BJ (cell line): ENCODE results near the gene STON2. TPM values are rescaled to one million over a fixed set of nuclear protein-coding genes. Genes with fewer than 3 reads are reported as not detected.

Experiments
- CTCF ChIA-PET: fragments of 350-600 bp; formaldehyde crosslinking; extraction: SDS; loops from one replicate; lab custom pipeline; 2021; ENCODE audit warnings: antibody characterized with exemption, inconsistent platforms; lab: Yijun Ruan, JAX
- POLR2A ChIA-PET: fragments of 300-600 bp; sonication (Branson Sonifier 250); formaldehyde crosslinking; extraction: SDS; loops from one replicate; lab custom pipeline; 2021; ENCODE audit warnings: antibody characterized with exemption; lab: Charles Lee
- DNase-seq: peaks from one replicate; pipeline ENCODE4 v3.0.0-alpha.2; 2011; ENCODE audit warnings: low read depth
- H3K27me3 ChIP-seq: 2 replicates; pipeline ENCODE4 v1.6.0; 2011; ENCODE audit warnings: low read length; ENCODE audit not compliant: control insufficient read depth, insufficient read depth
- H3K36me3 ChIP-seq: 2 replicates; pipeline ENCODE4 v1.5.1; 2011; ENCODE audit warnings: low read length; ENCODE audit not compliant: control insufficient read depth, insufficient read depth
- H3K4me3 ChIP-seq: 2 replicates; pipeline ENCODE4 v1.5.1; 2011; ENCODE audit warnings: low read depth, mild to moderate bottlenecking, control low read depth, low read length
- CTCF ChIP-seq: IDR thresholded peaks from 2 replicates; pipeline ENCODE4 v1.5.1; 2011; ENCODE audit warnings: low read depth, mild to moderate bottlenecking, control low read depth, inconsistent platforms, low read length, moderate library complexity; ENCODE audit not compliant: insufficient read depth
- polyA plus RNA-seq: library from polyadenylated mRNA; depleted of rRNA; stranded (reverse); fragments of >200 nt; gene quantifications from 2 replicates; pipeline ENCODE4 v1.2.3, GENCODE V29; 2011

STON2 gene
- polyA plus RNA-seq, 1 experiment, result not detected

GRCh38 chr14:81435391-81436295, 35.5 kb upstream of the STON2 start:
- no peak for DNase-seq
- Histone ChIP-seq H3K36me3 (no peaks in the 10 kb centered on the region), H3K27me3 (peaks cover 32% of the 10 kb centered on the region), H3K4me3 (no peak overlapping the region)
- CTCF ChIA-PET, result interaction anchor here (0.5 to 1.5 kb wide), 3 partner anchors 11 to 61 kb away, joined by 3 to 6 read pairs (median 4); no protein-coding TSS in a partner anchor
- POLR2A ChIA-PET, result interaction anchor here (0.5 to 0.7 kb wide), 2 partner anchors 34 to 92 kb away, joined by 3 read pairs; no protein-coding TSS in a partner anchor
- TF ChIP-seq CTCF, result no peak

- Histone ChIP-seq H3K27me3 (peaks cover 32% of the 10 kb centered on the region), H3K36me3 (no peaks in the 10 kb centered on the region), H3K4me3 (no peak overlapping the region)
- CTCF ChIA-PET, result interaction anchor here (0.5 to 1.5 kb wide), 2 partner anchors 18 to 61 kb away, joined by 4 to 6 read pairs; no protein-coding TSS in a partner anchor
- no peak for DNase-seq
- POLR2A ChIA-PET, result interaction anchor here (0.5 kb wide), 1 partner anchor 33 kb away, joined by 3 read pairs; no protein-coding TSS in a partner anchor
- TF ChIP-seq CTCF, result no peak
These were observed 34.9 kb upstream of the STON2 start for GRCh38 chr14:81435048-81435390.

- ChIA-PET CTCF (interaction anchor here (0.7 to 1.5 kb wide), 3 partner anchors 11 to 161 kb away, joined by 3 to 6 read pairs (median 4); no protein-coding TSS in a partner anchor), POLR2A (no interaction called here)
- Histone ChIP-seq H3K36me3 (no peaks in the 10 kb centered on the region), H3K27me3 (peaks cover 32% of the 10 kb centered on the region), H3K4me3 (no peak overlapping the region)
- no peak for TF ChIP-seq CTCF
- no peak for DNase-seq
These were observed 34.1 kb upstream of the STON2 start for GRCh38 chr14:81434230-81434629.

- DNase-seq, result no peak
- ChIA-PET CTCF (interaction anchor here (0.7 to 0.8 kb wide), 2 partner anchors 10 to 160 kb away, joined by 3 to 4 read pairs; no protein-coding TSS in a partner anchor), POLR2A (no interaction called here)
- no peaks in the 10 kb centered on the region for H3K36me3 ChIP-seq
- H3K27me3 ChIP-seq, result peaks cover 32% of the 10 kb centered on the region
- H3K4me3 ChIP-seq, result no peak overlapping the region
- no peak for TF ChIP-seq CTCF
These were observed 33.3 kb upstream of the STON2 start for GRCh38 chr14:81433378-81433777.

GRCh38 chr14:81432219-81432661, 32.1 kb upstream of the STON2 start:
- no peaks in the 10 kb centered on the region for H3K36me3 ChIP-seq
- no peak overlapping the region for H3K4me3 ChIP-seq
- POLR2A ChIA-PET, result no interaction called here
- no peak for DNase-seq
- CTCF ChIA-PET, result no interaction called here
- TF ChIP-seq CTCF, result no peak
- H3K27me3 ChIP-seq, result peaks cover 30% of the 10 kb centered on the region
